GM18520 (cell line): ENCODE measurements around the gene GDF10.

Source experiments
- ATAC-seq: cut with Tn5 transposase; IDR thresholded peaks from one replicate; pipeline ENCODE4 v1.9.1; 2021; ENCODE audit not compliant: unreplicated experiment

Gene GDF10

GRCh38 chr10:47311932-47312662 is 12.1 kb downstream of the GDF10 start:
- no peak for ATAC-seq

GRCh38 chr10:47312663-47312995 is 12.6 kb downstream of the GDF10 start:
- no peak for ATAC-seq

GRCh38 chr10:47314416-47314970 is 14.5 kb downstream of the GDF10 start:
- ATAC-seq: no peak

- no peak for ATAC-seq
Observed at GRCh38 chr10:47315421-47315820, 15.4 kb downstream of the GDF10 start.

- ATAC-seq: no peak
Observed at GRCh38 chr10:47316131-47316530, 16.1 kb downstream of the GDF10 start.

- ATAC-seq: no peak
Observed at GRCh38 chr10:47317251-47317650, 17.3 kb downstream of the GDF10 start.

GRCh38 chr10:47318706-47319105 is 18.7 kb downstream of the GDF10 start:
- no peak for ATAC-seq

- no peak for ATAC-seq
Observed at GRCh38 chr10:47319784-47320183, 19.8 kb downstream of the GDF10 start.

GRCh38 chr10:47320812-47321211 is 20.8 kb downstream of the GDF10 start:
- no peak for ATAC-seq

- ATAC-seq: no peak
Observed at GRCh38 chr10:47321521-47322195, 21.7 kb downstream of the GDF10 start.

GRCh38 chr10:47322300-47323061 is 22.5 kb downstream of the GDF10 start, which contains the start of gene GDF2:
Gene GDF2, plus strand, starts transcription at chr10:47322454. Its CDS starts 215 bp downstream, at chr10:47322669.
- no peak for ATAC-seq

GRCh38 chr10:47323087-47323486 is 23.1 kb downstream of the GDF10 start:
- ATAC-seq: no peak

- no peak for ATAC-seq
Observed at GRCh38 chr10:47323636-47324296, 23.8 kb downstream of the GDF10 start.

- no peak for ATAC-seq
Observed at GRCh38 chr10:47325303-47326291, 25.6 kb downstream of the GDF10 start.

- no peak for ATAC-seq
Observed at GRCh38 chr10:47326306-47326926, 26.4 kb downstream of the GDF10 start.

- ATAC-seq: no peak
Observed at GRCh38 chr10:47326927-47327330, 26.9 kb downstream of the GDF10 start.

GRCh38 chr10:47329855-47330254 is 29.9 kb downstream of the GDF10 start:
- no peak for ATAC-seq

- no peak for ATAC-seq
Observed at GRCh38 chr10:47330366-47330765, 30.4 kb downstream of the GDF10 start.

GRCh38 chr10:47330804-47331203 is 30.8 kb downstream of the GDF10 start:
- ATAC-seq: no peak
